Hepatocyte (in vitro differentiated cells): ENCODE data around the gene ETV5. TPM values are rescaled to one million over a fixed set of nuclear protein-coding genes. Genes with fewer than 3 reads are reported as not detected.

Experiments used
- DNase-seq: peaks from one replicate; pipeline ENCODE4 v3.0.0-alpha.2; 2016; ENCODE audit warnings: low spot score
- H2AFZ ChIP-seq: fragments of 200-600 bp; sonication (generic); 2 replicates; pipeline ENCODE4 v1.6.0; 2016; ENCODE audit warnings: antibody characterized with exemption, mild to moderate bottlenecking
- H3K27ac ChIP-seq: fragments of 200-600 bp; sonication (generic); 2 replicates; pipeline ENCODE4 v1.5.1; 2016; ENCODE audit warnings: mild to moderate bottlenecking
- H3K27me3 ChIP-seq: fragments of 200-600 bp; sonication (generic); 2 replicates; pipeline ENCODE4 v1.6.1; 2016
- H3K36me3 ChIP-seq: fragments of 200-600 bp; sonication (generic); replicated peaks from 2 replicates; pipeline ENCODE4 v1.5.1; 2016; ENCODE audit warnings: low read depth; ENCODE audit not compliant: insufficient read depth
- H3K4me1 ChIP-seq: fragments of 200-600 bp; sonication (generic); 2 replicates; pipeline ENCODE4 v1.5.1; 2016; ENCODE audit warnings: mild to moderate bottlenecking, moderate library complexity; ENCODE audit not compliant: insufficient read depth
- H3K4me2 ChIP-seq: fragments of 200-600 bp; sonication (generic); 2 replicates; pipeline ENCODE4 v1.6.0; 2016
- H3K4me3 ChIP-seq: fragments of 200-600 bp; sonication (generic); 2 replicates; pipeline ENCODE4 v1.5.1; 2016; ENCODE audit warnings: mild to moderate bottlenecking
- H3K79me2 ChIP-seq: fragments of 200-600 bp; sonication (generic); 2 replicates; pipeline ENCODE4 v1.6.0; 2017; ENCODE audit warnings: mild to moderate bottlenecking
- H3K9me2 ChIP-seq: fragments of 200-600 bp; sonication (generic); replicated peaks from 2 replicates; pipeline ENCODE4 v1.6.0; 2017; ENCODE audit warnings: mild to moderate bottlenecking; ENCODE audit not compliant: insufficient read depth
- H3K9me3 ChIP-seq: fragments of 200-600 bp; sonication (generic); 2 replicates; pipeline ENCODE4 v1.5.1; 2016; ENCODE audit warnings: low read depth, mild to moderate bottlenecking
- H4K20me1 ChIP-seq: fragments of 200-600 bp; sonication (generic); 2 replicates; pipeline ENCODE4 v1.6.0; 2016; ENCODE audit warnings: mild to moderate bottlenecking; ENCODE audit not compliant: insufficient read depth, poor library complexity, severe bottlenecking
- EZH2 ChIP-seq: fragments of 200-600 bp; sonication (generic); IDR thresholded peaks from 2 replicates; pipeline ENCODE4 v1.6.1; 2016; ENCODE audit warnings: antibody characterized with exemption, mild to moderate bottlenecking, borderline replicate concordance
- EZH2phosphoT487 ChIP-seq: fragments of 200-600 bp; sonication (generic); IDR thresholded peaks from one replicate; pipeline ENCODE4 v1.6.1; 2018; ENCODE audit warnings: antibody characterized with exemption, mild to moderate bottlenecking, low read depth, moderate library complexity; ENCODE audit not compliant: unreplicated experiment, severe bottlenecking
- WGBS: methylation state at CpG from one replicate; pipeline ENCODE4 v1.1.6; 2016; ENCODE audit warnings: low lambda C conversion rate; ENCODE audit errors: missing lambda C conversion rate; 5-methylcytosine and 5-hydroxymethylcytosine counted together
- polyA plus RNA-seq: library from polyadenylated mRNA; unstranded; fragments of >200 nt; fragmentation: Nextera tagmentation; extraction: Ambion mirVana; gene quantifications from 2 replicates; pipeline ENCODE4 v1.2.1, GENCODE V29; 2016
- total RNA-seq: library from RNA; depleted of rRNA; stranded (reverse); fragments of >200 nt; gene quantifications from 2 replicates; pipeline ENCODE4 v1.2.3, GENCODE V29; 2014
- TF ChIP-seq, protein P1 (sequence below): fragments of 200-600 bp; sonication (generic); IDR thresholded peaks from 2 replicates; pipeline ENCODE4 v1.5.1; 2016; ENCODE audit warnings: antibody characterized with exemption, mild to moderate bottlenecking; ENCODE audit not compliant: poor library complexity

Gene ETV5
- total and polyA plus RNA-seq, 2 experiments from 2014 or later = 12.2 to 15.0 TPM

- Histone ChIP-seq H3K9me3 (no peaks in the 10 kb centered on the region), H3K4me2 (no peak overlapping the region), H3K4me1 (peaks cover 7% of the 10 kb centered on the region), H3K79me2 (no peaks in the 10 kb centered on the region), H3K27ac (no peak overlapping the region), H3K27me3 (peaks cover 2% of the 10 kb centered on the region), H3K4me3 (no peak overlapping the region), H2AFZ (no peak overlapping the region), H3K9me2 (no peaks in the 10 kb centered on the region), H4K20me1 (no peaks in the 10 kb centered on the region), H3K36me3 (no peaks in the 10 kb centered on the region)
- DNase-seq = no peak
- whole genome bisulfite sequencing = 91% methylated on average over 5 of the region's 5 CpGs
- TF ChIP-seq, protein P1, sequence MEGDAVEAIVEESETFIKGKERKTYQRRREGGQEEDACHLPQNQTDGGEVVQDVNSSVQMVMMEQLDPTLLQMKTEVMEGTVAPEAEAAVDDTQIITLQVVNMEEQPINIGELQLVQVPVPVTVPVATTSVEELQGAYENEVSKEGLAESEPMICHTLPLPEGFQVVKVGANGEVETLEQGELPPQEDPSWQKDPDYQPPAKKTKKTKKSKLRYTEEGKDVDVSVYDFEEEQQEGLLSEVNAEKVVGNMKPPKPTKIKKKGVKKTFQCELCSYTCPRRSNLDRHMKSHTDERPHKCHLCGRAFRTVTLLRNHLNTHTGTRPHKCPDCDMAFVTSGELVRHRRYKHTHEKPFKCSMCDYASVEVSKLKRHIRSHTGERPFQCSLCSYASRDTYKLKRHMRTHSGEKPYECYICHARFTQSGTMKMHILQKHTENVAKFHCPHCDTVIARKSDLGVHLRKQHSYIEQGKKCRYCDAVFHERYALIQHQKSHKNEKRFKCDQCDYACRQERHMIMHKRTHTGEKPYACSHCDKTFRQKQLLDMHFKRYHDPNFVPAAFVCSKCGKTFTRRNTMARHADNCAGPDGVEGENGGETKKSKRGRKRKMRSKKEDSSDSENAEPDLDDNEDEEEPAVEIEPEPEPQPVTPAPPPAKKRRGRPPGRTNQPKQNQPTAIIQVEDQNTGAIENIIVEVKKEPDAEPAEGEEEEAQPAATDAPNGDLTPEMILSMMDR = no peak
- no peak for TF ChIP-seq EZH2
- no peak for TF ChIP-seq EZH2phosphoT487
These were observed 9.8 kb upstream of the ETV5 start for GRCh38 chr3:186118692-186119091.

GRCh38 chr3:186117521-186118134 lies 8.7 kb upstream of the ETV5 start:
- H3K36me3 ChIP-seq = no peaks in the 10 kb centered on the region
- 90% methylated on average over 3 of the region's 3 CpGs for WGBS
- no peak overlapping the region for H2AFZ ChIP-seq
- no peaks in the 10 kb centered on the region for H3K9me3 ChIP-seq
- no peak for TF ChIP-seq EZH2
- TF ChIP-seq EZH2phosphoT487 = no peak
- TF ChIP-seq, protein P1 = no peak
- peaks cover 7% of the 10 kb centered on the region for H3K4me1 ChIP-seq
- H3K79me2 ChIP-seq = no peaks in the 10 kb centered on the region
- no peak overlapping the region for H3K4me3 ChIP-seq
- no peak for DNase-seq
- H3K27ac ChIP-seq = no peak overlapping the region
- H4K20me1 ChIP-seq = no peaks in the 10 kb centered on the region
- peaks cover 4% of the 10 kb centered on the region for H3K27me3 ChIP-seq
- H3K9me2 ChIP-seq = no peaks in the 10 kb centered on the region
- no peak overlapping the region for H3K4me2 ChIP-seq

GRCh38 chr3:186115239-186115996 lies 6.5 kb upstream of the ETV5 start:
- Histone ChIP-seq H3K9me2 (no peaks in the 10 kb centered on the region), H4K20me1 (no peaks in the 10 kb centered on the region), H3K4me3 (no peak overlapping the region), H3K27ac (no peak overlapping the region), H3K36me3 (no peaks in the 10 kb centered on the region), H3K4me2 (no peak overlapping the region), H3K4me1 (peaks cover 2% of the 10 kb centered on the region), H3K9me3 (no peaks in the 10 kb centered on the region), H3K27me3 (peaks cover 10% of the 10 kb centered on the region), H3K79me2 (no peaks in the 10 kb centered on the region), H2AFZ (no peak overlapping the region)
- whole genome bisulfite sequencing = 91% methylated on average over 15 of the region's 15 CpGs
- TF ChIP-seq EZH2phosphoT487 = no peak
- TF ChIP-seq, protein P1 = no peak
- TF ChIP-seq EZH2 = no peak
- DNase-seq = no peak
